Fibroblast of mammary gland (primary cell): ENCODE measurements around the gene C1QA.

Experiments
- DNase-seq: peaks from one replicate; pipeline ENCODE4 v3.0.0-alpha.2; 2010; ENCODE audit warnings: low read depth
- H3K4me3 ChIP-seq: 2 replicates; pipeline ENCODE4 v1.5.1; 2011; ENCODE audit warnings: low read depth, mild to moderate bottlenecking, low read length, moderate library complexity; ENCODE audit not compliant: control insufficient read depth
- CTCF ChIP-seq: conservative IDR thresholded peaks from 2 replicates; pipeline ENCODE4 v1.5.1; 2011; ENCODE audit warnings: low read depth, low read length, inconsistent platforms; ENCODE audit not compliant: control insufficient read depth, insufficient read depth

Gene C1QA

GRCh38 chr1:22685591-22686059 is 49.2 kb downstream of the C1QA start:
- no peak for DNase-seq
- no peak for TF ChIP-seq CTCF
- H3K4me3 ChIP-seq, result no peak overlapping the region

- DNase-seq, result no peak
- TF ChIP-seq CTCF, result no peak
- no peak overlapping the region for H3K4me3 ChIP-seq
Observed at GRCh38 chr1:22687191-22687590, 50.8 kb downstream of the C1QA start.

- no peak overlapping the region for H3K4me3 ChIP-seq
- TF ChIP-seq CTCF, result no peak
- no peak for DNase-seq
Observed at GRCh38 chr1:22688466-22688865, 52.0 kb downstream of the C1QA start.
